Subcutaneous adipose tissue (tissue), 4 donors: ENCODE results near the gene PACRG. TPM values are rescaled to one million over a fixed set of nuclear protein-coding genes. Genes with fewer than 3 reads are reported as not detected.

Source experiments
- CTCF ChIP-seq: fragments of 450-650 bp; IDR thresholded peaks from one replicate; pipeline ENCODE4 v1.5.1; 2016; ENCODE audit warnings: low read depth, mild to moderate bottlenecking, control low read depth, antibody characterized with exemption, moderate library complexity
- total RNA-seq, 4 donors: library from RNA; depleted of rRNA; stranded (reverse); fragments of >200 nt; gene quantifications; one replicate each; pipeline ENCODE4 v1.1.0, GENCODE V29; 2016

The PACRG gene
- total RNA-seq, 4 donors from 2014 or later: 0.34 TPM; not detected in 3

GRCh38 chr6:162943369-162943768, 215.6 kb downstream of the PACRG start:
- no peak for TF ChIP-seq CTCF

GRCh38 chr6:162951164-162951743, 223.5 kb downstream of the PACRG start:
- TF ChIP-seq CTCF: no peak

GRCh38 chr6:162952423-162952822, 224.6 kb downstream of the PACRG start:
- TF ChIP-seq CTCF: no peak

- no peak for TF ChIP-seq CTCF
These were observed 229.3 kb downstream of the PACRG start for GRCh38 chr6:162957062-162957461.

- no peak for TF ChIP-seq CTCF
These were observed 233.1 kb downstream of the PACRG start for GRCh38 chr6:162960679-162961457.

- TF ChIP-seq CTCF: no peak
These were observed 234.3 kb downstream of the PACRG start for GRCh38 chr6:162962093-162962492.

- no peak for TF ChIP-seq CTCF
These were observed 236.1 kb downstream of the PACRG start for GRCh38 chr6:162963861-162964260.
